ENCODE measurements around the gene CYP2W1.

The CYP2W1 gene

GRCh38 chr7:983004-983615 is at the start of gene CYP2W1:
TSS of gene CYP2W1 (plus strand) at chr7:983181. CDS start at chr7:983212, 31 bp downstream.
- no peak for TF ChIP-seq CTCF (IDR thresholded peaks at IDR 0.05; ENCODE audit: unreplicated experiment in 3 of 3)
- H3K9me3 Mint-ChIP-seq, result no peaks in the 10 kb centered on the region
- no peak within 1 kb of the TSS for H3K4me3 Mint-ChIP-seq
- no peak within 1 kb of the TSS for H3K27ac Mint-ChIP-seq
- no peaks in the 10 kb centered on the region for H3K27me3 Mint-ChIP-seq (ENCODE audit: low read depth)
- peaks cover 10% of the 10 kb centered on the region for H3K4me1 Mint-ChIP-seq
- H3K36me3 Mint-ChIP-seq (ENCODE audit: low read depth), result no peaks in the 10 kb centered on the region

- H3K4me1 Mint-ChIP-seq, result no peaks in the 10 kb centered on the region
- H3K27me3 Mint-ChIP-seq (ENCODE audit: low read depth), result peaks cover 10% of the 10 kb centered on the region
- H3K36me3 Mint-ChIP-seq (ENCODE audit: low read depth), result no peaks in the 10 kb centered on the region
- H3K4me3 Mint-ChIP-seq, result no peak overlapping the region
- TF ChIP-seq CTCF (IDR thresholded peaks at IDR 0.05; ENCODE audit: unreplicated experiment in 3 of 3), result no peak
- H3K27ac Mint-ChIP-seq, result no peak overlapping the region
- no peaks in the 10 kb centered on the region for H3K9me3 Mint-ChIP-seq
Observed at GRCh38 chr7:934469-935163, 48.4 kb upstream of the CYP2W1 start.

GRCh38 chr7:935164-935873 is 47.7 kb upstream of the CYP2W1 start:
- no peaks in the 10 kb centered on the region for H3K36me3 Mint-ChIP-seq (ENCODE audit: low read depth)
- no peak for TF ChIP-seq CTCF (IDR thresholded peaks at IDR 0.05; ENCODE audit: unreplicated experiment in 3 of 3)
- no peaks in the 10 kb centered on the region for H3K4me1 Mint-ChIP-seq
- H3K4me3 Mint-ChIP-seq, result no peak overlapping the region
- H3K27me3 Mint-ChIP-seq (ENCODE audit: low read depth), result peaks cover 14% of the 10 kb centered on the region
- H3K27ac Mint-ChIP-seq, result no peak overlapping the region
- H3K9me3 Mint-ChIP-seq, result peaks cover 7% of the 10 kb centered on the region

GRCh38 chr7:935874-936385 is 47.1 kb upstream of the CYP2W1 start:
- Mint-ChIP-seq H3K27me3 (ENCODE audit: low read depth) (peaks cover 18% of the 10 kb centered on the region), H3K27ac (no peak overlapping the region), H3K36me3 (ENCODE audit: low read depth) (no peaks in the 10 kb centered on the region), H3K4me1 (no peaks in the 10 kb centered on the region), H3K4me3 (no peak overlapping the region), H3K9me3 (peaks cover 10% of the 10 kb centered on the region)
- no peak for TF ChIP-seq CTCF (IDR thresholded peaks at IDR 0.05; ENCODE audit: unreplicated experiment in 3 of 3)

- Mint-ChIP-seq H3K4me1 (no peaks in the 10 kb centered on the region), H3K4me3 (no peak overlapping the region), H3K36me3 (ENCODE audit: low read depth) (no peaks in the 10 kb centered on the region), H3K27me3 (ENCODE audit: low read depth) (peaks cover 22% of the 10 kb centered on the region), H3K9me3 (peaks cover 10% of the 10 kb centered on the region), H3K27ac (no peak overlapping the region)
- no peak for TF ChIP-seq CTCF (IDR thresholded peaks at IDR 0.05; ENCODE audit: unreplicated experiment in 3 of 3)
Observed at GRCh38 chr7:936386-937054, 46.5 kb upstream of the CYP2W1 start.

All from nephron (organoid).